SW 1271 (cell line): Measurements from ENCODE around the gene COA8.
"Not testable (repeated sequence)": the region's sequence is repeated elsewhere in the genome, so short reads cannot be mapped to it uniquely, and the experiment has no call there.

Source experiments
- DNase-seq, 2 experiments: peaks; one replicate each; lab custom pipeline; 2025; lab: John Stamatoyannopoulos, UW

The COA8 gene

GRCh38 chr14:103525430-103526246 lies 37.1 kb upstream of the COA8 start:
- not testable (repeated sequence) for DNase-seq

GRCh38 chr14:103526247-103526913 lies 36.4 kb upstream of the COA8 start:
- DNase-seq: no peak

GRCh38 chr14:103526914-103527248 lies 35.9 kb upstream of the COA8 start:
- DNase-seq: no peak

- DNase-seq: no peak
Observed at GRCh38 chr14:103527408-103528145, 35.2 kb upstream of the COA8 start.

GRCh38 chr14:103528146-103528586 lies 34.6 kb upstream of the COA8 start:
- DNase-seq: no peak

- peak; percentile 31 to 85 for DNase-seq
Observed at GRCh38 chr14:103528587-103529382, 34.0 kb upstream of the COA8 start, which contains the start of gene TRMT61A. Gene TRMT61A, plus strand, starts transcription at chr14:103529196. Its CDS starts 783 bp downstream, at chr14:103529979.

- DNase-seq: no peak
Observed at GRCh38 chr14:103529383-103530365, 33.1 kb upstream of the COA8 start.

GRCh38 chr14:103530390-103530789 lies 32.4 kb upstream of the COA8 start:
- DNase-seq: no peak

GRCh38 chr14:103530831-103531230 lies 31.9 kb upstream of the COA8 start:
- DNase-seq: no peak

GRCh38 chr14:103531421-103532215 lies 31.1 kb upstream of the COA8 start:
- DNase-seq: no peak

GRCh38 chr14:103532216-103533136 lies 30.3 kb upstream of the COA8 start:
- no peak for DNase-seq

GRCh38 chr14:103533137-103533998 lies 29.4 kb upstream of the COA8 start:
- DNase-seq: no peak

GRCh38 chr14:103533999-103534575 lies 28.7 kb upstream of the COA8 start:
- no peak for DNase-seq

GRCh38 chr14:103534576-103535061 lies 28.1 kb upstream of the COA8 start:
- DNase-seq: no peak

- no peak for DNase-seq
Observed at GRCh38 chr14:103535081-103535890, 27.5 kb upstream of the COA8 start.

- no peak for DNase-seq
Observed at GRCh38 chr14:103535891-103536565, 26.7 kb upstream of the COA8 start.
